Putamen (tissue), 1 donor: Measurements from ENCODE around the gene ZNF654.
"Not testable (repeated sequence)": the region's sequence is repeated elsewhere in the genome, so short reads cannot be mapped to it uniquely, and the experiment has no call there.

Experiments
- DNase-seq: peaks from one replicate; pipeline ENCODE4 v3.0.0-alpha.2; 2016; ENCODE audit warnings: low spot score

ZNF654 gene

DNA sequence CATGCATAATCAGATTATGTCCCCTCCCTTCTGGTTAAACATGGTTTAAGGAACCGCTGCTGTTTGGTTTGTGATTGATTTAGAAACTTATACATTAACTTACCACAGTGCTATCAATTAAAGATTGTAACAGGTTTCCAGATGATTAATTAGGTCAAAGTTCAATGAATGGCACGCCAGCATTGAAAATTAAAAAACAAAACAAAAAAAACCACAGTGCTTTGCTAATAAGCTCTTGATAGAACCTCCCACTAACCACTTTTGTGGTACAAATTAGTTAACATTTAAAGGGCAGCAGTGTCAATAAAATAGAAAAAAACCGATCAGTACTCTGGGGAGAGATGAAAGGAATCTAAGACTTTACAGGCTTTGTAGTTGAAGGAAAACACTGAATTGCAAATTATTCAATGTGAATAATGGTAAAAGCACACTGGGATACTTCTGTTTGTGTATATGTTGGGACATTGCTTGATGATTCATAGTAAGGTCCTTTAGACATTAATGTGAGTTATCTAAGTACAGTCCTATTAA lies 83.1 kb downstream of the ZNF654 start:
- no peak for DNase-seq

DNA sequence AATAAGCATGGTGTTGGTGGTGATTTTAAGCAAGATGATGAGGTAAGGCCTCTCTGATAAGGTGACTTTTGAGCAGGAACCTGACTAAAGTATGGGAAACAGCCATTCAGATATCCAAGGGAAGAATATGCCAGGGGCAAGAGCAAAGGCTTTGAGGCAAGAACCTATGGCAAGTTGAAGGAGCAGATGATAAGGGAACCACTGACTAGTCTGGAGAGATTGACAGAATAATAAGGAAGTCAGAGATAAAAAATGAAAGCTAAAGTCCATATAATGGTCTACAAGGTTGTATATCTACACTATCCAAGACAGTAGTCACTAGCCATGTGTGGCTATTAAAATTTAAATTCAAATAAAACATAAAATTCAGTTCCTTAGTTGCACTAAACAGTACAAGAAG lies 88.2 kb downstream of the ZNF654 start:
- no peak for DNase-seq

DNA sequence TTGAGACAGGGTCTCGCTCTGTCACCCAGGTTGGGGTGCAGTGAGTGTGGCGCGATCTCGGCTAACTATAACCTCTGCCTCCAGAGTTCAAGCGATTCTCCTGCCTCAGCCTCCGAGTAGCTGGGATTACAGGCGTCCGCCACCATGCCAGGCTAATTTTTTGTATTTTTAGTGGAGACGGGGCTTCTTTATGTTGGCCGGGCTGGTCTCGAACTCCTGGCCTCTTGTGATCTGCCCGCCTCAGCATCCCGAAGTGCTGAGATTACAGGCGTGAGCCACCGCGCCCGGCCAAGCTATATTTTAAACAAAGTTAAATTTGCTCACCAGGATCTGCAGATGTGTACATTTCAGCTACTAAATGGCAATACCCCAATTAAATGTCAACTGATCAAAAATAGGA lies 89.6 kb downstream of the ZNF654 start:
- no peak for DNase-seq

DNA sequence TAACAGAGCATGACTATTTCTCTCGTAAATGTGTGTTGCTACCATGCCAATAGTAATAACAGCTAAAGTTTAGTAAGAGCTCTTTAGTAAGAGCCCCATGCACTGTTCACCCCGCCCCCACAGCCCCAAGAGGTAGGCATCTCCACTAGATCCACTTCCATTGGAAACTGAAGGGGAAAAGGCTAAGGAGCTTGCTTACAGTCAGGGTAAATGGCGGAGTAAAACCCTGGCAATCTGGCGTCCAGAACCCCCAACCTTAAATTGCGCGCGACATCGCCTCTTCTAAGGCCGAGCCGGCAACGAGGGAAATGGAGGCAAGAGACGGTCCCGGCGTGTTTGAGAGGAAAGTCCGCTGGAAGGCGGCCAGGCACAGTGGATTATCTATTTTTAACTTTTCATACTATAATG lies 90.0 kb downstream of the ZNF654 start:
- DNase-seq = no peak

DNA sequence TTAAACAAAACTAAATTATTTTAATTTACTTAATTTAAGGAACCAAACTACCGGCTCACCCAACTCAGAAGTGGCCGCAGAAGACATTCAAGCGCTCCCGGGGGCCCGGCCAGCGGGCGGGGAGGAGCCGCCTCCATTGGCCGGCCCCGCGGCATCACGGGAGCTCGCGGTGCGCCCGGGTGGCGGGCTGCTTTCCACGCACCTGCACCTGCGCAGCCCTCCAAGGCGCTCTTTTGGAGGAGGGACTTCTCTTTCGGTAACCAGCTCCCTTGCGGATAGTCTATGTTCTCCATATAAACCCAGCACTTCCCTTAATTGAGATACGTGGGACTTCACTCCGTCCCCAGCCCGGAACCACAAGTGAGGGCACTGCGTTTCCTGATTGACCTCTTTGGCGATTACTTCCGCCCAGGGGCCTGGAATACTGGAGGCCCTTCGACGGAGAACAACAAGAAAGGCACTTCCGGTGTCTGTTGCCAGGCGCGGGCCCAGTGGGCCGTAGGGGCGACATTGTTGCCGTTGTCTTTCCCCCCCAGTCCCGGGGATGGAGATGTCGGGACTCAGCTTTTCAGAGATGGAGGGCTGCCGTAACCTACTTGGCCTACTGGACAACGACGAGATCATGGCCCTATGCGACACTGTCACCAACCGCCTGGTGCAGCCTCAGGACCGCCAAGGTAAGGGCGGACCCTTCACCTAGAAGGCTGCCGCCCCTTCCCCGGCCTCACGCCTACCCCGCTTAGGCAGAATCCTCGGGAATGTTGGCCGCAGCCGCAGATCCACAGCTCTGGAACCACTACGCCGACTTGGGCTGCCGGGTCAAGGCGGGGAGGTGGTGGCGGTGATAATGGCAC lies 90.7 kb downstream of the ZNF654 start, which contains the start of gene C3orf38:
TSS of gene C3orf38 (plus strand) at position 451 of the 854 bp plus-strand sequence. CDS start at position 545, 94 bp downstream.
- DNase-seq = peak; percentile 94

DNA sequence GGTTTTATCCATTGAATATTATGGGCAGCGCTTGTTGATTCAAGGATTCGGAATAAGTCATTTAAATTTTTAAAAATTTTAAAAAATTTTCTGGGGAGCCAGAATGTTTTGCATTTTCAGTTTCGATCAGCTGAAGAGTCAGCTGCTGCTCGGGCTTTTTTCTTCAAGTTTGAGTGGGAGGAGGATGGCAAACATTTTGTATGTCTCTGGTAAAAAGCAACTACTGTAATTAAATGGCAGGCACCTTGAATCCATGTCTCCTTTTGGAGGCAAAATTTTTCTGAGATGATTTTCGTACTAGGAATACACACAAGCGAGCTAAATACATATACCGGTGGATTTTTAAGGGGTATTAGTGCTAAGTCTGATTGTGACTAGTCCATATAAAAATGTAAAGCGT lies 91.3 kb downstream of the ZNF654 start:
- peak; percentile 32 for DNase-seq

DNA sequence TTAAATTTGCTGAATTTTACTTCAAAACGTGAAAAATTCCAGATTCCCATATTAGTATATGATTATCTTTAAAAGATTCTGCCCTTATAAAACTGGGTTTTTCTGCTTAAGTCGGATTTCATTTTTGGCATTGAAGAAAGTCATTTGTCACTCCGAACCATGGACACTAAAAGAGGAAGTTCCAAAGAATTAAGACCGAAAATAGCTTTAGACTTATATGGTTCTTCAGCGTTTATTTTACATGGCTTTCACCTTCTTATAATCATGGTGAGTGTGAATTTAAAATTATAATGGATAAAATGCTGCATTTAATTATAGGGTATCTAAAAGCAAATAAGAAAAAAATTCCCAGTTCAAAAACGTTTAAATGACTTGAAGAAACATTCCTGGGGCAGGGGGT lies 91.8 kb downstream of the ZNF654 start:
- DNase-seq = no peak

DNA sequence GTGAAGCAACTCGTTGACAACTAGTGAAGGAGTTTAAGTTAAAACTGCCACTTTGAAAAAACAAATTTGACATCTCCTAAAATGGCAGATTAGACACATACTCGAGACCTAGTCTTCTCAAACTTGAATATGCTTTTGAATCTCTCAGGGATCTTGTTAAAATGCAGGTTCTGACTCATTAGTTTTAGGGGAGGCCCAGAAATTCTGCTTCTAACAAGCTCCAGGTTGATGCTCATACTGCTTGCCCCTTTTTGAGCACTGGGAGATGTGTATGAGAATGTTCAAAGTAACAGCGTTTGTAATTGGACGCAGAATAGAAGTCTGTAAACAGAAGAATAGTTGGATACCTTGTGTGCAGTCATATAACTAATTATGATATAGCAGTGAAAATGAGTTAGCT lies 92.3 kb downstream of the ZNF654 start:
- DNase-seq = no peak

DNA sequence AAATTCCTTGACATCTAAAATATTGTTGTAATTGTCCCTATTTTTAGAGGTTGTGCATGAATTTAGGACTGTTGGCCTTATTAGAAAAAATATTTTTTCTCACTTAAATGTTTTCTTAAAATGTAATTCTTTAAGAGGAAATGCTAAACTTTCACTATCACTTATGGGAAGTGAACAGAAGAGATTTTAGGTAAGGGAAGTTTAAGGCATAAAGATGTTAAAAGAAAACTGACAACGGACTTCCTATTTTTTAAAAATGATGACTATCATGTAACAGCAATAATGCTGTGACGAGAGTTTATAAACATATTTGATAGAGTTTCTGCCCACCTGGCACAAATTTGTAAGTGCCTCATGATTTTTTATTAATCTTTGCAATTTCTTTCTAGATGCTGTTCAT lies 93.8 kb downstream of the ZNF654 start:
- no peak for DNase-seq

DNA sequence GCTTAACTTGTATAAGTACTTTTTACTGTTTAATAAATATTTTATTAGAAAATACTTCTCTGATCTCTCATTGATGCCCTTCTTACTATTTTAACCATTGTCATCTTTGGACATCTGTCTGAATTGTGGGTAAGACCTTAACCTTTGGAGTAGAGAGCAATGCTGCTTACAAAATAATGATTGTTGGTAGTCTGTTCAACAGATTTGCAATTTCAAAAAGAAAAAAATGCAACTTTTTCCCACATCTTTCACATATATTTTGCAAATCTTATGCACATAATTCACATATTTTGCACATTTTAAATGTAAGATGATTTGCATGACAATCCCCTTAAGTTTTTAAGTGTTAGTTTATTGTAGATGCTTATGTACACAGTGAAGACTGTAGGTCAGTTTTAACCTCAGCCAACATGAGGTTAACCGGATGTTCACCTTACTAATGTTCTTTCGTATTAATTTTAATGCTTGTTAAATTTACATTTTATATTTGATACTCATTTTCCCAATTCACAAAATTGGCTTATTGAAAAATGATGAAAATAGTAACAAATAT lies 107.4 kb downstream of the ZNF654 start:
- DNase-seq = no peak

DNA sequence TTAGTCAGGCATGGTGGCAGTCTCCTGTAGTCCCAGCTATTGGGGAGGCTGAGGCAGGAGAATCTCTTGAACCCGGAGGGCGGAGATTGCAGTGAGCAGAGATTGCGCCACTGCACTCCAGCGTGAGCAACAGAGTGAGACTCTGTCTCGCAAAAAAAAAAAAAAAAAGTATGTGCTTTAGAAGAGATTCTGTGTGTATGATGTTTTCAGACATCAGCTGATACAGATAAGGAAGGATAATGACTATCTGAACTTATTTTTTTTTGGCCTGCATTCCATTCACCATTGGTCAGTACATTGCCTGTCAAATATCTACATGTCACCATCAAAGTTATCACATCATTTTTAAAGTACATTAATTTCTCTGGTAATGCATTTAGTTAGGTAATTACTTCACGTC lies 108.1 kb downstream of the ZNF654 start:
- no peak for DNase-seq

DNA sequence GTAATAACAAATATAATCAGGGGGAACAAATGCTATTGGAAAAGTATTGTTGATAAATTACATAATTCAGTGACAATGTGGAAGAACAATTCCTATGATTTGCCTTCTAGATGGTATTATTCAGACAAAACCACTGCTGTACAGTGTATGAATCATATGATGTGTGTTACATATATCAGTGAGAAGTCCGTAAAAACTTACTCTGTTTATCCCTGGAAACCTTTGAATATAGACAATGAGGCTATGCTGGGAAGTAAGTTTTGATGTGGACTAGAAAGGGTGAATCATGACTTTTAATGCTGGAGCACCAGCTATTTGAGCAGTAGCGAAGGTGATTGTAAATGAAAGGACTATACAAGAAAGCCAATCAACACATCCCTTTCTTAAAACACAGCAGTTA lies 108.6 kb downstream of the ZNF654 start:
- DNase-seq = no peak

DNA sequence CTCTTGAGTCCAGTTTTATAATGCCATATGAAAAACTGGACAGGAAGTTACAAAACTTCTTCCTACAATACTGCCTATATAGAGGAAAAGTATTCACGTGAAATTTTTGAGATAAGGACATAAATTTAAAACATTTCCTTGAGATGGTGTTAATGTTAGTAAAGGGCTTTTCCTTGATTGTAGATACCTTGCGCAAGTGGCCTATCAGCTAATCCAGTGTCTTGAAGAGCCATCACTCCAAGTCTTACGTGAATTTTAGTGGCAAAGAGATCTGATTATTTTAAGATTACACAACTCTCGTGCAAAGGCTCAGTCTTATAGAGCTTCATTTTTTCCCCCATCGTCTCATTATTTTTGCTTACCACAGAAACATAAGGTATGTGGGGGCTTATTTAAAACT lies 109.1 kb downstream of the ZNF654 start:
- DNase-seq = no peak

DNA sequence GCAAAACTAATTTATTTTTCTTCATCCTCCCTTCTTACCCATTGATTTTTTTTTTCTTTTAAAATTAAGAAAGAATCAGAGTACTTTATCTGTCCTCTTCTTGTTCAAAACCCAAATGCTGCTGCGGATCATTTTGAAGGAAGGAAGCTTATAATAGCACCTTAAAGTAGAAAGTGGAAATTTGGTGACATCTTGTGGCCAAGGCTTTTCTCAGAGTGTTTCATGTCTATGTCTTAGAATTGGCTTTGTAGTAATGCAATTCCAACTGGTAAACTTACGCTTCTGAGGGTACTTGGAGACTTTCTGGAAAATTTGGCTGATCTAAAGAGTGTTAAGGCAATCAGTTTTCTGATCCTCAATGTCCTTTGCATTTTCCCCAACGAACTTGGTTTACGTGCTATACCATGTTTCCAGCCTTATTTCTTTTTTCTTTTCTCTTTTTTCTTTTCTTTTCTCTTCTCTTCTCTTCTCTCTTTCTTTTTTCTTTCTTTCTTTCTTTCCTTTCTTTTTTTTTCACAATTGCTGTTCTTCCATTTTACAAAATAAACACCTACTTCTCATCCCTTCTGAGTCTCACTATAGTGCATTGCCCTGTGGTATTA lies 121.4 kb downstream of the ZNF654 start:
- no peak for DNase-seq

DNA sequence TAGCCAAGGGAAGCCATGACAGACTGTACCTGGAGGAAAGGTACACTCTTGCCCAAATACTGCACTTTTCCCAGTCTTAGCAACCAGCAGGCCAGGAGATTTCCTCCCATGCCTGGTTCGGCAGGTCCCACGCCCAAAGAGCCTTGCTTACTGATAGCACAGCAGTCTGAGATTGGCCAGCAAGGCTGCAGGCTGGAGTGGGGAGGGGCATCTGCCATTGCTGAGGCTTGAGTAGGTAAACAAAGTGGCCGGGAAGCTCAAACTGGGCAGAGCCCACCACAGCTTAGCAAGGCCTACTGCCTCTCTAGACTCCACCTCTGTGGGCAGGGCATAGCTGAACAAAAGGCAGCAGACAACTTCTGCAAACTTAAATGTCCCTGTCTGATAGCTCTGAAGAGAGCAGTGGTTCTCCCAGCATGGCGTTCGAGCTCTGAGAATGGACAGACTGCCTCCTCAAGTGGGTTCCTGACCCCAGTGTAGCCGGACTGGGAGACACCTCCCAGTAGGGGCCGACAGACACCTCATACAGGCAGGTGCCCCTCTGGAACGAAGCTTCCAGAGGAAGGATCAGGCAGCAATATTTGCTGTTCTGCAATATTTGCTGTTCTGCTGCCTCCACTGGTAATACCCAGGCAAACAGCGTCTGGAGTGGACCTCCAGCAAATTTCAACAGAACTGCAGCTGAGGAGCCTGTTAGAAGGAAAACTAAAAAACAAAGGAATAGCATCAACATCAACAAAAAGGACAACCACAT lies 123.3 kb downstream of the ZNF654 start:
- not testable (repeated sequence) for DNase-seq

DNA sequence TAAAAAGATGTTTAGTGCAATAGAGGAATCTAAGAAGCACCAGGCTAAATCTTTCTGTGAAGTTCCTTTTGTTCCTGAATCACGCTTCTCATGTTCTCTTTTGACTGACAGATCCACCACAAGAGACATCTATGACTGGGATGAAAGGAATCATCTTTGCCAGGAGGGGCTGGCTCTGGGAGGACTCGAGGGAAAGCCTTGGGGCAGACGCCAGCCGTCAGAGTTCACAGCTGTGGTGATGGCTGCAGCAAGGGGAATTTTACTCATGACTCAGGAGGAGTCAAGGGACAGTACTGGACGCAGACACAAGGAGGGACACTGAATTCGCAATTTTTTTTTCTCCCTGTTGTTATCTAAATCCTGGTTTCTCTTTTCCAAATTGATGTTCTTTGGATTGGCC lies 129.4 kb downstream of the ZNF654 start:
- peak; percentile 77 for DNase-seq

DNA sequence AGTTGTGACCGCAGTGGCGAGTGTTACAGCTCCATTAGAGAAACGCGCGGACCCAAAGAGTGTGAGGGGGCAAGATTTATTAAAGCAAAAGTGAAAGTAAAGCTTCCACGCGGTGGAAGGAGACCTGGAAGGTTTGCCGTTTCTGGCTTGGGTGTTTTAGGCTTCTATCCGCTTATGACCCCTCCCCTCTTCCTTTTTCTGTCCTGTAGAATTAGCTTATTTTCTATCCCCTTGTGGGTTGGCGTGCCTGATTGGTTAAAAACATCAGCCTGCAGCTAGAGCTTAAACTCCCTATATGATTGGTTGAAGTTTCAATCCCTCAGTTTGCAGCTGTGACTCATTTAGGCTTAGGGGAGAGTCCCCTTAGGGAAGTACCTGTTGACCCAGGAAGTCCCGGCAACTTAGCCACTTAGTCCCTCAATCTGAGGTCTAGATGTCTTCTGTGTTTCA lies 130.3 kb downstream of the ZNF654 start:
- no peak for DNase-seq

DNA sequence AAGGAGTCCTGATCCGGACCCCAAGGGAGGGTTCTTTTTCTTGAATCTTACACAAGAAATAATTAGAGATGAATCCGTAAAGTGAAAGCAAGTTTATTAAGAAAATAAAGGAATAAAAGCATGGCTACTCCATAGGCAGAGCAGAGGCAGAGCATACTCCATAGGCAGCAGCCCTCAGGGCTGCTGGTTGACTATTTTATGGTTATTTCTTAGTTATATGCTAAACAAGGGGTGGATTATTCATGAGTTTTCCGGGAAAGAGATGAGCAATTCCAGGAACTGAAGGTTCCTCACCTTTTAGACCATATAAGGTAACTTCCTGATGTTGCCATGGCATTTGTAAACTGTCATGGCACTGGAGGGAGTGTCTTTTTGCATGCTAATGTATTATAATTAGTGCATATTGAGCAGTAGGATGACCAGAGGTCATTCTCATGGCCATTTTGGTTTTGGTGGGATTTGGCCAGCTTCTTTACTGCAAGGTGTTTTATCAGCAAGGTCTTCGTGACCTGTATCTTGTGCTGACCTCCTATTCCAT lies 132.9 kb downstream of the ZNF654 start:
- no peak for DNase-seq

DNA sequence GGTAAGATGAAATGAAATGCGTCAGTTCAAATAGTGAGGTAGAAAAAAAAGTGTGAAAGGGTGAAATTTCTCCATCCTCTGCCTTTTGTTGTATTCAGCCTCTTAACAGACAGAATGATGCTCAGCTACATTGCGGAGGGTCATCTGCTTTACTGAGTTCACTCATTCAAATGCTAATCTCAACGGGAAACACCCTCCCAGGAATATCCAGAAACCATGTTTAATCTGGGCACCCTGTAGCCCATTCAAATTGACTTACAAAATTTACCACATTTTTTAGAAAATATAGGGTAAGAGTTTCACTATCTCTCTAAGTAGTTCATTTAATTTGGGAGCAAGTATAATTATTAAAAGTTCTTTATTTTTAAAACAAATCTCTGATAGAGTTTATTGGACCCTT lies 133.6 kb downstream of the ZNF654 start:
- DNase-seq = no peak
